ENCODE data around the gene GPR152. TPM values are rescaled to one million over a fixed set of nuclear protein-coding genes. Genes with fewer than 3 reads are reported as not detected.

Gene GPR152
- total and polyA plus RNA-seq, 2 of the 8 experiments (the other 6 are each of a cell fraction or from before 2014, with no cell fraction given) = not detected

GRCh38 chr11:67498544-67498972 is 46.0 kb upstream of the GPR152 start:
- ChIA-PET CTCF (ENCODE audit: partially characterized antibody) (interaction anchor here (1.0 to 1.2 kb wide), 2 partner anchors 109 to 115 kb away, joined by 3 read pairs; no protein-coding TSS in a partner anchor), POLR2A (ENCODE audit: partially characterized antibody) (interaction anchor here (0.5 to 1.1 kb wide), 3 partner anchors 9 to 35 kb away, joined by 3 to 4 read pairs (median 3); no protein-coding TSS in a partner anchor)
- Histone ChIP-seq H3K27ac (ENCODE audit: low read depth, low read length) (no peak overlapping the region), H3K18ac (ENCODE audit: extremely low read depth, low read length) (no peak overlapping the region), H3K23ac (ENCODE audit: insufficient read length) (no peak overlapping the region), H3K79me2 (ENCODE audit: control insufficient read depth in 1 of 2, insufficient read depth in 2 of 2, low read length in 2 of 2) (no peaks in the 10 kb centered on the region), H2AFZ (ENCODE audit: low read length) (no peak overlapping the region), H2BK5ac (ENCODE audit: low read depth, low read length) (no peak overlapping the region), H2BK12ac (ENCODE audit: low read depth, low read length) (no peak overlapping the region), H3K23me2 (ENCODE audit: low read depth, low read length) (peaks cover 3% of the 10 kb centered on the region; the same call in 1 of the 2 replicates), H3K36me3 (ENCODE audit: control insufficient read depth in 2 of 4, insufficient read depth in 4 of 4, low read length in 3 of 4) (peaks cover 0 to 14% (median 5%) of the 10 kb centered on the region in 4 experiments; a peak in 6 of 8 replicates), H2BK120ac (replicated peaks; ENCODE audit: low read depth, low read length) (no peak overlapping the region), H3K4me2 (ENCODE audit: insufficient read depth in 1 of 2, low read depth in 2 of 2, low read length in 2 of 2) (no peak overlapping the region), H2AK5ac (ENCODE audit: low read depth, low read length) (no peak overlapping the region), H3K4ac (replicated peaks; ENCODE audit: insufficient read length, low read depth, low read length) (no peak overlapping the region), H4K8ac (ENCODE audit: extremely low read depth, insufficient read depth, low read length) (no peak overlapping the region), H4K20me1 (replicated peaks in 1 of 2; ENCODE audit: control insufficient read depth in 1 of 2, insufficient read depth in 2 of 2, low read length in 2 of 2) (peaks cover 3 to 13% of the 10 kb centered on the region in 2 experiments), H3K27me3 (replicated peaks in 1 of 4; ENCODE audit: control insufficient read depth in 3 of 4, extremely low read depth in 1 of 4, insufficient read depth in 3 of 4, low read length in 3 of 4) (peaks cover 0 to 4% (median 1%) of the 10 kb centered on the region in 4 experiments; a peak in 3 of 7 replicates), H3K56ac (replicated peaks; ENCODE audit: insufficient read length, low read depth, low read length) (no peak overlapping the region), H3K9ac (replicated peaks in 1 of 4; ENCODE audit: extremely low read depth in 1 of 4, low read depth in 3 of 4, low read length in 3 of 4) (no peak overlapping the region), H3K4me1 (replicated peaks in 1 of 4; ENCODE audit: control insufficient read depth in 3 of 4, insufficient read depth in 4 of 4, low read length in 3 of 4) (peaks cover 0 to 6% (median 2%) of the 10 kb centered on the region in 4 experiments; a peak in 3 of 7 replicates), H2BK15ac (ENCODE audit: low read length) (no peak overlapping the region), H3K9me3 (ENCODE audit: insufficient read depth in 2 of 2, low read depth in 1 of 2, low read length in 1 of 2) (no peaks in the 10 kb centered on the region), H3K79me1 (ENCODE audit: low read depth, low read length) (no peaks in the 10 kb centered on the region), H3K14ac (ENCODE audit: insufficient read length) (no peak overlapping the region), H3K4me3 (ENCODE audit: extremely low read depth in 1 of 4, insufficient read depth in 2 of 4, low read depth in 3 of 4, low read length in 4 of 4) (no peak overlapping the region), H4K5ac (ENCODE audit: insufficient read length, low read depth, low read length) (no peak overlapping the region), H4K91ac (replicated peaks; ENCODE audit: insufficient read length, low read length) (no peak overlapping the region), H2BK20ac (ENCODE audit: low read length) (no peak overlapping the region)
- 88% methylated on average over 19 of the region's 21 CpGs; no CpG with 5 or more reads in 1 of the 2 experiments for WGBS, 2 experiments (ENCODE audit: extremely low coverage in 1 of 2, insufficient coverage in 1 of 2, insufficient read length in 1 of 2, insufficient replicate concordance in 2 of 2, low coverage in 1 of 2, low lambda C conversion rate in 2 of 2, missing lambda C conversion rate in 1 of 2)
- FAIRE-seq (no peak), DNase-seq (ENCODE audit: low read depth in 1 of 2, low spot score in 2 of 2) (no peak)
- TF ChIP-seq MAX (IDR thresholded peaks at IDR 0.05) (no peak), HDAC2 (IDR thresholded peaks at IDR 0.05; ENCODE audit: borderline replicate concordance in 1 of 2, low read depth in 2 of 2, low read length in 2 of 2) (no peak), EZH2 (IDR thresholded peaks at IDR 0.05; ENCODE audit: low read depth, low read length, severe bottlenecking) (no peak), CBX8 (IDR thresholded peaks at IDR 0.05; ENCODE audit: borderline replicate concordance, low read depth, low read length) (no peak), POLR2AphosphoS5 (IDR thresholded peaks at IDR 0.05; ENCODE audit: low read depth, low read length) (no peak), SUZ12 (IDR thresholded peaks at IDR 0.05; ENCODE audit: low read length) (no peak), RAD21 (IDR thresholded peaks at IDR 0.05 in 1 of 2, conservative IDR thresholded peaks at IDR 0.05 in 1 of 2; ENCODE audit: low read depth in 2 of 2, low read length in 2 of 2) (no peak), SRF (IDR thresholded peaks at IDR 0.05; ENCODE audit: low read depth, low read length) (no peak), EGR1 (IDR thresholded peaks at IDR 0.05; ENCODE audit: borderline replicate concordance, low read depth, low read length) (no peak), SIRT6 (IDR thresholded peaks at IDR 0.05; ENCODE audit: low read length) (no peak), ZNF274 (IDR thresholded peaks at IDR 0.05; ENCODE audit: borderline replicate concordance, extremely low read depth, low read length) (no peak), CEBPB (IDR thresholded peaks at IDR 0.05; ENCODE audit: low read depth, low read length) (no peak), BACH1 (IDR thresholded peaks at IDR 0.05; ENCODE audit: low read length) (no peak)

Measured in H1 (cell line).